Measurements from ENCODE around the gene DENND2C.

DNA sequence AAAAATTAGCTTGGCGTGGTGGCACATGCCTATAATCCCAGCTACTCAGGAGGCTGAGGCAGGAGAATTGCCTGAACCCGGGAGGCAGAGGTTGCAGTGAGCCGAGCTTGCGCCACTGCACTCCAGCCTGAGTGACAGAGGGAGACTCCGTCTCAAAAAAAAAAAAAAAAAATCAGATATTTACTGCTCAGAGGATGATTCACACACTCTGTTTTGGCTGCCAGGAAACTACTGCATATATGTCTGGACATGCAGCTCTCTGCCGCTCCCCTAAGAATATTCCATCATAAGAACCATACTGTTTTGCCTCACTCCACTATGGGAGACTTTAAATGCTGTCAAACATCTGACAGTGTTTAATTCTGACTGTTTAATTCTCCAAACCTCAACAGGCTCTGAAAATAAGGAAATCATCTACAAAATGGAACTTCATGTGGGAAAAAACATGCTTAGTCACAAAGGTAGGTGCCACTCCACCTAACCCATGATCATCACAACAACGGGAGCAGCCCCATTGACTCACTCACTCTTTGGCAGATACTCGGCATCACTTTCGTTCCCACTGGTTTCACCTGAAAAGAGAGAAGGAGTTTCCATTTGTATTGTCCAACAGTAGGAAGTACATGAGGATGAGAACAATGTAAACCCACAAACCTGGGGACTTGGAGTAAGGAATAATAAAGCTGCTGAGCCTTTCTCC lies 59.2 kb downstream of the DENND2C start:
- TF ChIP-seq POLR2A (IDR thresholded peaks at IDR 0.05; ENCODE audit: low read length): no peak
- no peak for TF ChIP-seq GATA1 (IDR thresholded peaks at IDR 0.05; ENCODE audit: low read depth, low read length)

Measured in erythroblast (primary cell).